ENCODE measurements around the gene HNF1A. TPM values are rescaled to one million over a fixed set of nuclear protein-coding genes. Genes with fewer than 3 reads are reported as not detected.

The HNF1A gene
- polyA plus RNA-seq, 1 donor from 2014 or later = not detected

DNA sequence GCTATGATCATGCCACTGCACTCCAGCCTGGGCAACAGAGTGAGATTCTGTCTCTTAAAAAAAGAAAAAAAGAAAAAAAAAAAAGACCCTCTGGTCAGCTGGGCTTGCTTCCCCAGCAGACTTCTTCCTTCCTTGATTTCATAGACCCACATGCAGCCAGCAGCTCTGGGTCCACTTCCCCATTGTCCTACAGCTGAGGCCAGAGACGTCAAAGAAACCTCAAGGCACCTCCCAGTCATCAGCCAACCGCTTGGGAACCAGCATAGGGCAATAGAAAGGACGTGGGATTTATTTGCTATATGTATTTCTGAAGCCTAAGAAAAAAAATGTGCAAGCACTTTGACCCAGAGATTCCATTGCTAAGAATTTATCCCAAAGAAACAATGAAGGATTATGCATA, 38.8 kb upstream of the HNF1A start:
- H3K36me3 ChIP-seq (ENCODE audit: insufficient read depth, low read length) = no peaks in the 10 kb centered on the region
- no peak overlapping the region for H2AFZ ChIP-seq (ENCODE audit: low read depth, low read length)
- no peak for TF ChIP-seq SMC3 (conservative IDR thresholded peaks at IDR 0.05; ENCODE audit: poor library complexity)

DNA sequence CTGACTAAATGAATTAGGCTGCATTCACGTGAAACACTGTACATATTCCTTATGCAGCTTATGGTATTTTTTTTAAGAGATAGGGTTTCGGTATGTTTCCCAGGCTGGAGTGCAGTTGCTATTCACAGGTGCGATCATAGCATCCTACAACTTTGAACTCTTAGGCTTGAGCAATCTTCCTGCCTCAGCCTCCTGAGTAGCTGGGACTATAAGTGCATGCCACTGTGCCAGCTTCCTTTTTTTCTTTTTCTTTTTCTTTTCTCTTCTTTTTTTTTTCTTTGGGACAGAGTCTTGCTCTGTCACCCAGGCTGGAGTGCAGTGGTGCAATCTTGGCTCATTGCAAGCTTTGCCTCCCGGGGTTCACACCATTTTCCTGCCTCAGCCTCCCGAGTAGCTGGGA, 38.3 kb upstream of the HNF1A start:
- no peak overlapping the region for H2AFZ ChIP-seq (ENCODE audit: low read depth, low read length)
- no peaks in the 10 kb centered on the region for H3F3A ChIP-seq (ENCODE audit: insufficient read depth, low read length, poor library complexity, severe bottlenecking)
- no peaks in the 10 kb centered on the region for H3K36me3 ChIP-seq (ENCODE audit: insufficient read depth, low read length)
- H3K4me3 ChIP-seq (ENCODE audit: low read length) = no peak overlapping the region
- no peaks in the 10 kb centered on the region for H3K9me2 ChIP-seq (ENCODE audit: insufficient read depth, low read length)
- H3K9me3 ChIP-seq (ENCODE audit: low read length) = no peaks in the 10 kb centered on the region
- H3K9ac ChIP-seq (ENCODE audit: low read length) = no peak overlapping the region
- H3K27me3 ChIP-seq (ENCODE audit: insufficient read depth, low read depth, low read length) = no peaks in the 10 kb centered on the region
- no peaks in the 10 kb centered on the region for H3K79me2 ChIP-seq (replicated peaks; ENCODE audit: insufficient read depth, low read length)
- no peaks in the 10 kb centered on the region for H4K20me1 ChIP-seq (ENCODE audit: insufficient read depth)
- no peak overlapping the region for H3K27ac ChIP-seq (ENCODE audit: low read length)
- TF ChIP-seq EZH2 (IDR thresholded peaks at IDR 0.05; ENCODE audit: borderline replicate concordance, insufficient read depth, low read length, poor library complexity, severe bottlenecking) (no peak), TAF1 (IDR thresholded peaks at IDR 0.05; ENCODE audit: low read depth) (no peak), EP300 (conservative IDR thresholded peaks at IDR 0.05; ENCODE audit: poor library complexity, severe bottlenecking) (no peak), MXI1 (conservative IDR thresholded peaks at IDR 0.05; ENCODE audit: poor library complexity, severe bottlenecking) (no peak), RAD21 (conservative IDR thresholded peaks at IDR 0.05) (no peak), SMC3 (conservative IDR thresholded peaks at IDR 0.05; ENCODE audit: poor library complexity) (no peak), POLR2AphosphoS5 (IDR thresholded peaks at IDR 0.05) (no peak)
- TF ChIP-seq, protein P1, sequence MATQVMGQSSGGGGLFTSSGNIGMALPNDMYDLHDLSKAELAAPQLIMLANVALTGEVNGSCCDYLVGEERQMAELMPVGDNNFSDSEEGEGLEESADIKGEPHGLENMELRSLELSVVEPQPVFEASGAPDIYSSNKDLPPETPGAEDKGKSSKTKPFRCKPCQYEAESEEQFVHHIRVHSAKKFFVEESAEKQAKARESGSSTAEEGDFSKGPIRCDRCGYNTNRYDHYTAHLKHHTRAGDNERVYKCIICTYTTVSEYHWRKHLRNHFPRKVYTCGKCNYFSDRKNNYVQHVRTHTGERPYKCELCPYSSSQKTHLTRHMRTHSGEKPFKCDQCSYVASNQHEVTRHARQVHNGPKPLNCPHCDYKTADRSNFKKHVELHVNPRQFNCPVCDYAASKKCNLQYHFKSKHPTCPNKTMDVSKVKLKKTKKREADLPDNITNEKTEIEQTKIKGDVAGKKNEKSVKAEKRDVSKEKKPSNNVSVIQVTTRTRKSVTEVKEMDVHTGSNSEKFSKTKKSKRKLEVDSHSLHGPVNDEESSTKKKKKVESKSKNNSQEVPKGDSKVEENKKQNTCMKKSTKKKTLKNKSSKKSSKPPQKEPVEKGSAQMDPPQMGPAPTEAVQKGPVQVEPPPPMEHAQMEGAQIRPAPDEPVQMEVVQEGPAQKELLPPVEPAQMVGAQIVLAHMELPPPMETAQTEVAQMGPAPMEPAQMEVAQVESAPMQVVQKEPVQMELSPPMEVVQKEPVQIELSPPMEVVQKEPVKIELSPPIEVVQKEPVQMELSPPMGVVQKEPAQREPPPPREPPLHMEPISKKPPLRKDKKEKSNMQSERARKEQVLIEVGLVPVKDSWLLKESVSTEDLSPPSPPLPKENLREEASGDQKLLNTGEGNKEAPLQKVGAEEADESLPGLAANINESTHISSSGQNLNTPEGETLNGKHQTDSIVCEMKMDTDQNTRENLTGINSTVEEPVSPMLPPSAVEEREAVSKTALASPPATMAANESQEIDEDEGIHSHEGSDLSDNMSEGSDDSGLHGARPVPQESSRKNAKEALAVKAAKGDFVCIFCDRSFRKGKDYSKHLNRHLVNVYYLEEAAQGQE (IDR thresholded peaks at IDR 0.05; ENCODE audit: borderline replicate concordance) = no peak
- TF ChIP-seq, protein P2, sequence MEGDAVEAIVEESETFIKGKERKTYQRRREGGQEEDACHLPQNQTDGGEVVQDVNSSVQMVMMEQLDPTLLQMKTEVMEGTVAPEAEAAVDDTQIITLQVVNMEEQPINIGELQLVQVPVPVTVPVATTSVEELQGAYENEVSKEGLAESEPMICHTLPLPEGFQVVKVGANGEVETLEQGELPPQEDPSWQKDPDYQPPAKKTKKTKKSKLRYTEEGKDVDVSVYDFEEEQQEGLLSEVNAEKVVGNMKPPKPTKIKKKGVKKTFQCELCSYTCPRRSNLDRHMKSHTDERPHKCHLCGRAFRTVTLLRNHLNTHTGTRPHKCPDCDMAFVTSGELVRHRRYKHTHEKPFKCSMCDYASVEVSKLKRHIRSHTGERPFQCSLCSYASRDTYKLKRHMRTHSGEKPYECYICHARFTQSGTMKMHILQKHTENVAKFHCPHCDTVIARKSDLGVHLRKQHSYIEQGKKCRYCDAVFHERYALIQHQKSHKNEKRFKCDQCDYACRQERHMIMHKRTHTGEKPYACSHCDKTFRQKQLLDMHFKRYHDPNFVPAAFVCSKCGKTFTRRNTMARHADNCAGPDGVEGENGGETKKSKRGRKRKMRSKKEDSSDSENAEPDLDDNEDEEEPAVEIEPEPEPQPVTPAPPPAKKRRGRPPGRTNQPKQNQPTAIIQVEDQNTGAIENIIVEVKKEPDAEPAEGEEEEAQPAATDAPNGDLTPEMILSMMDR (IDR thresholded peaks at IDR 0.05; ENCODE audit: poor library complexity, severe bottlenecking) = no peak
- no peak overlapping the region for H3K4me2 ChIP-seq (ENCODE audit: low read length)

More for the DNA sequence above, 38.8 kb upstream of the HNF1A start:
- Histone ChIP-seq H3K9me2 (ENCODE audit: insufficient read depth, low read length) (no peaks in the 10 kb centered on the region), H3K9ac (ENCODE audit: low read length) (no peak overlapping the region), H3K27me3 (ENCODE audit: insufficient read depth, low read depth, low read length) (no peaks in the 10 kb centered on the region), H3K4me2 (ENCODE audit: low read length) (no peak overlapping the region), H3K79me2 (replicated peaks; ENCODE audit: insufficient read depth, low read length) (no peaks in the 10 kb centered on the region), H3K27ac (ENCODE audit: low read length) (no peak overlapping the region), H3F3A (ENCODE audit: insufficient read depth, low read length, poor library complexity, severe bottlenecking) (no peaks in the 10 kb centered on the region), H3K9me3 (ENCODE audit: low read length) (no peaks in the 10 kb centered on the region), H3K4me3 (ENCODE audit: low read length) (no peak overlapping the region), H4K20me1 (ENCODE audit: insufficient read depth) (no peaks in the 10 kb centered on the region)

DNA sequence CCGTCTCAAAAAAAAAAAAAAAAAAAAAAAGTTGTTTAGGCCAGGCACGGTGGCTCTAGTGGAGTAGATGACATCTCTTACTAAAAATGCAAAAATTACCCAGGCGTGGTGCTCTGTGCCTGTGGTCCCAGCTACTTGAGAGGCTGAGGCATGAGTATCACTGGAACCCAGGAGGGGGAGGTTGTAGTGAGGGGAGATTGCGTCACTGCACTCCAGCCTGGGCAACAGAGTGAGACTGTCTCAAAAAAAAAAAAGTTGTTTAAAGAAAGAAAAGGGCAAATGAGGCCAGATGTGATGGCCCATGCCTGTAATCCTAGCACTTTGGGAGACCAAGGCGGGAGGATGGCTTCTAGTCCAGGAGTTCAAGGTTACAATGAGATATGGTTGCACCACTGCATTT, 37.5 kb upstream of the HNF1A start:
- Histone ChIP-seq H2AFZ (ENCODE audit: low read depth, low read length) (no peak overlapping the region), H3K4me2 (ENCODE audit: low read length) (no peak overlapping the region), H3K4me3 (ENCODE audit: low read length) (no peak overlapping the region), H3K27me3 (ENCODE audit: insufficient read depth, low read depth, low read length) (no peaks in the 10 kb centered on the region), H3K79me2 (replicated peaks; ENCODE audit: insufficient read depth, low read length) (no peaks in the 10 kb centered on the region), H4K20me1 (ENCODE audit: insufficient read depth) (no peaks in the 10 kb centered on the region), H3K9me3 (ENCODE audit: low read length) (no peaks in the 10 kb centered on the region), H3K9me2 (ENCODE audit: insufficient read depth, low read length) (no peaks in the 10 kb centered on the region), H3K36me3 (ENCODE audit: insufficient read depth, low read length) (no peaks in the 10 kb centered on the region), H3K27ac (ENCODE audit: low read length) (no peak overlapping the region), H3F3A (ENCODE audit: insufficient read depth, low read length, poor library complexity, severe bottlenecking) (no peaks in the 10 kb centered on the region), H3K9ac (ENCODE audit: low read length) (no peak overlapping the region)
- TF ChIP-seq, protein P2 (IDR thresholded peaks at IDR 0.05; ENCODE audit: poor library complexity, severe bottlenecking) = no peak
- no peak for TF ChIP-seq RAD21 (conservative IDR thresholded peaks at IDR 0.05)
- TF ChIP-seq SMC3 (conservative IDR thresholded peaks at IDR 0.05; ENCODE audit: poor library complexity) = no peak
- no peak for TF ChIP-seq EP300 (conservative IDR thresholded peaks at IDR 0.05; ENCODE audit: poor library complexity, severe bottlenecking)
- no peak for TF ChIP-seq POLR2AphosphoS5 (IDR thresholded peaks at IDR 0.05)
- TF ChIP-seq, protein P1 (IDR thresholded peaks at IDR 0.05; ENCODE audit: borderline replicate concordance) = no peak
- TF ChIP-seq EZH2 (IDR thresholded peaks at IDR 0.05; ENCODE audit: borderline replicate concordance, insufficient read depth, low read length, poor library complexity, severe bottlenecking) = no peak
